GM18502 (cell line): Measurements from ENCODE around the gene GNAL.
"Not testable (repeated sequence)": the region's sequence is repeated elsewhere in the genome, so short reads cannot be mapped to it uniquely, and the experiment has no call there.

ENCODE experiments used
- ATAC-seq: cut with Tn5 transposase; IDR thresholded peaks from one replicate; pipeline ENCODE4 v1.9.1; 2021; ENCODE audit warnings: mild to moderate bottlenecking; ENCODE audit not compliant: unreplicated experiment, poor library complexity

The GNAL gene

DNA sequence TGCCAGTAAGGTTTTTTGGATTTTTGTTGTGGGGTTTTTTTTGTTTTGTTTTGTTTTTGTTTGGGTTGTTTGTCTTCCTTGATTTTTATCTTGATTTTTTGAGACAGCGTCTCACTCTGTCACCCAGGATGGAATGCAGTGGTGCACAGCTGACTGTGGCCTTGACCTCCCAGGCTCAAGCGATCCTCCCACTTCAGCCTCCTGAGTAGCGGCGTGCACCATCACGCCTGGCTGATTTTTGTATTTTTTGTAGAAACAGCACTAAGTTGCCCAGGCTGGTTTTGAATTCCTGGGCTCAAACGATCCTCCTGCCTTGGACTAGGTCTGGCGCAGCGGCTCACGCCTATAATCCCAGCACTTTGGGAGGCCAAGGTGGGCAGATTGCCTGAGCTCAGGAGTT lies 202.7 kb downstream of the GNAL start:
- ATAC-seq: no peak

- ATAC-seq: not testable (repeated sequence)
Measured at GRCh38 chr18:11892438-11892837, 203.4 kb downstream of the GNAL start.

GRCh38 chr18:11897781-11898180 lies 208.7 kb downstream of the GNAL start:
- no peak for ATAC-seq

- no peak for ATAC-seq
Measured at GRCh38 chr18:11899063-11899462, 210.0 kb downstream of the GNAL start.

DNA sequence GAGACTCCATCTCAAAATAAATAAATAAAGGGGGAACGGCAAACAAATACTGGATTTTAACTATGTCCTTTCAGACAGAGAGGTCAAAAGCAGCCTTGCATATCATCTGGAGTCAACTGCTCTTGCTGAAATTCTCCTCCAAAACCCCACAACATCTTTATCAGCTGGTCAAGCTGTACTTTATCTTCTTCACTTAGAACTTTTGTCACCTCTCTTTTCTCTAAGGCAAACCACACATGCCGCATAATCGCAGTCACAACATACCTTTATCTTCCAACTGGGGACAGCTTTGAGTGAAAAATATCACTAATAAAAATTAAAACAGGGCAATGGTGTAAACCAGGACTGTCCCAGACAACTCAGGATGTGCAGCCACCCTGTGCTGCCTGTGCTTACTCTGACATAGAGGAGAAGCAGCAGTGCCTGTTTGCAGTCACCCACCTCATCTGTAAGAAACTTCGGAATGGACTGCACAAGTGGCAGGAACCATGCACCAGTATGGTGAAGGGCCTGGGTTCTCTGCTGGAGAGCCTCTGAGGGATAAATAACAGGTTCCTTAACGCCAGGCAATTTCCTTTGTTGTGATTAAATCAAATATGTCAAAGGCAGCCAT lies 212.9 kb downstream of the GNAL start:
- ATAC-seq: no peak

GRCh38 chr18:11902522-11903292 lies 213.6 kb downstream of the GNAL start:
- ATAC-seq: no peak

- no peak for ATAC-seq
Measured at GRCh38 chr18:11905613-11906012, 216.5 kb downstream of the GNAL start.

- ATAC-seq: no peak
Measured at GRCh38 chr18:11906176-11906575, 217.1 kb downstream of the GNAL start.

DNA sequence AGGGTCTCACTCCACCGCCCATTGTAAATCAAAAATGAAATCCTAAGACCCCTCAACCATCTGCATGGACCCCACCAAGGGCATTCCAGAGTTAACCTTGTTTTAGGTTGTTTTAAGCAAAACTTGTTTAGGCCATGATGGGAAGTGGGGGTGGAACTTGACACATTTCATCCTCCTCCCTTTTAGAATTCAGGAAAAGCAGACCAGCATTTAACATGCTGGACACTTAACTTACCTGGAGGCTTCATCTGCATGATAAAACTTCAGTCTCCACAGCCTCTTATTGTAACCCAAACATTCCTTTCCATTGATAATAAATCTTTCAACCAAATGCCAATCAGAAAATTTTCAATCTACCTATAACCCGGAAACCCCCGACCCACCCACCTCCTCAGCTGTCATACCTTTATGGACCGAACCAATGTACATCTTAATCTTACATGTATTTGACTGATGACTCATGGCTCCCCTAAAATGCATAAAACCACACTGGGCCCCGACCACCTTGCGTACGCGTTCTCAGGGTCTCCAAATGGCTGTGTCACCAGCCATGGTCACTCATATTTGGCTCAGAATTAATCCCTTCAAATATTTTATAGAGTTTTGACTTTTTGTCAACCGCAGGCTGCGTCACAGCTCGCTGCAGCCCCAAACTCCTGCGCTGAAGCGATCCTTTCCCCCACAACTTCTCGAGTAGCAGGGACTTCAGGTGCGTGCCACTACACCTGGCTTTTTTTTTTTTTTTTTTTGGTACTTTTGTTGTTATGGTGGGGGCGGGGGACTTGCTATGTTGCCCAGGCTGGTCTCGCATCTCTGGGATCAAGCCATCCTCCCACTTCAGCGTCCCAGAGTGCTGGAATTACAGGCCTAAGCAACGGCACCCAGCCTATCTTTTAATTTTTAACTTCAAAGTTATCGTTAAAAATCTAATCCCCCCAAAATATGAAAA lies 218.1 kb downstream of the GNAL start:
- no peak for ATAC-seq

DNA sequence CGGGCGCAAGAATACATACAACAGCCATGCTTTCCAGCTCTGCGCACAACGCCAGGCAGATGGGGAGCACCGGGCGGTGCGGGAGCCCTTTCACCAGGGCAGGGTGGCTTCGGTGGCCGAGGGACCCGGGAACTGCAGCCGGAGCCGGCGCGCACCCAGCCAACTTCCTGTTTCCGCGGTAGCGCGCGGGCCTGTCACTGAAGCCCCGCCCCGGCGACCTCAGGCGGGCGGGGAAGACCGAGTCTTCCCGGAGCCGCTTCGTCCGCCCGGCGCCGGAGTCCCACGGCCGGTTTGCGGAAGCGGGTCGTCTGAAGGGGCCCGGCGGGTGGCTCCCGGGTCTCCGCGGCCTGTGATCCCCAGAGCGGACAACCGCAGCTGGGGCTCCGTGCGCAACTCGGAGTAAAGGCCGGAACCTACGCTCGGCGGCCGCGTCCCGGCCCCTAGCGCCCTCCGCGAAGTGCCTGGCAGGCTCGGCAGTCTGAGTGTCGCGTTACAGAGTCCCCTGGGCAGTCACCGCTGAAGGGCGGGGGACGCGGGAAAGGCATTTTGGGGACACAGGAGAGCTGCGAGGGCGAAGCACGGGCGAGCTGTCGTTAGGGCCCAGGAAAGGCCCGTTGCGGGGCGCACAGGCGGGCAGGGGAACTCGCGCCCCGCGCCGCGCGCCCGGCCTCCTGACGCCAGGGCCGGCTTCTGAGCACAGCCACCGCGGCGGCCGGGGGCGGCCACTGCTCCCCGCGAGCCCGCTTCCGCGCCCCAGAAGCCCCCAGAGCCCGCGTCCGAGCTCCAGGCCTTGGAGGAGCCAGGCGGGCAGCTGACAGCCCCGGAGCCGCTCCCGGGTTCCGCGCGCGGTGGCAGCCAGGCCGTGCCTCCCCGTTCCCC lies 219.4 kb downstream of the GNAL start, which contains the start of gene MPPE1:
Gene MPPE1, minus strand, starts transcription at position 136 of the 879 bp plus-strand sequence. CDS start 11,053 bp downstream, outside the sequence.
- peak; percentile 88 for ATAC-seq

DNA sequence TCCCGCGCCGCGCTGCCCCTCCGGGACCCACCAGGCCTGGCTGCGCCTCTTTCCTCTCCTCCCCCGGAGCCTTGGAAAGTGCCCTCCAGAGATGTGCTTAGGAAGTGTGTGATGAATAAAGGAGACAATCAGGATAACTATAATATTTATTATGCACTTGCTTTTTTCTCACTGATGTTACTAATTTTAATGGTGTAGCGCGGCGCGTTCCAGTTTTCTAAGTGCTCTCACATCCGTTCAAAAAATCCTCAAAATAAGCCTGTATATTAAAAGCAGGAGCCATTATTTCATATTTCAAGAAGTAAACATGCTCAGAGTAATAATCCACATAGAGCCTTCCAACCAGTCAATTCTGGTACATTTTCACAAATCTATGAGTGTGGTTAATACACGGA lies 220.0 kb downstream of the GNAL start:
- ATAC-seq: peak; percentile 31

DNA sequence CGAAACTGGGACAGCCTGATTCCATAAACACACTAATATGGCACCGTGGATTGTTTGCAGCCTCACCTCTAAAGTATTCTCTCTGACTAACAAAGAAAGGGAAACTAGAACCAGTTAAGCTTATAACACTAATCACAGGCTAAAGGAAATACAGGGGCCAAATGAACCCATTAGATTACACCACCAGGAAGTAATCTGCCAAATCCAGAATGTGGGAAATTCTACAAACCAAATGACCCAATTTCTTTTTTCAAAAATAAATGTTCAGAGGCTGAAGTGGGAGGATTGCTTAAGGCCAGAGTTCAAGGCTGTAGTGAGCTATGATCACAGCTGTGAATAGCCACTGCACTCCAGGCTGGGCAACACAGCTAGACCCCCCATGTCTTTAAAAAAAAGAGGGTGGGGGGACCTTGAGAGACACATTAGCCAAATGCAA lies 220.5 kb downstream of the GNAL start:
- no peak for ATAC-seq

GRCh38 chr18:11916880-11917279 lies 227.8 kb downstream of the GNAL start:
- not testable (repeated sequence) for ATAC-seq

DNA sequence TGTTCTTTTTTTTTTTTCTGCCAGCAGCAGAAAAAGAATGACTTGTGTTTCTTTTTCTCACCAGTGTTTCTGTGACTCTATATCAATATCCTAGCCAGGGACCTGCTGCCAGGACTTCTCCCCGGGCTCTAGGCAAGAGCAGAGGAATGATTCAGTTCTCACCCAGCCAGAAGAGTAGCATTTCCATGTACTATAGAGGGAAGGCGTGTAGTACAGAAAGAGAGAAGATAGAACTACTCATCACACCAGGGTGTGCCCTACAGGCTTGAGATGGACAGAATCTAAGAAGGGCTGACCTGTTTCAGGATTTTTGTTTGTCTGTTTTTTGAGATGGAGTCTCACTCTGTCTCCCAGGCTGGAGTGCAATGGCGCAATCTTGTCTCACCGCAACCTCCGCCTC lies 230.5 kb downstream of the GNAL start:
- not testable (repeated sequence) for ATAC-seq

- no peak for ATAC-seq
Measured at GRCh38 chr18:11923450-11923849, 234.4 kb downstream of the GNAL start.

- no peak for ATAC-seq
Measured at GRCh38 chr18:11925800-11926481, 236.9 kb downstream of the GNAL start.

GRCh38 chr18:11927497-11927896 lies 238.4 kb downstream of the GNAL start:
- no peak for ATAC-seq

DNA sequence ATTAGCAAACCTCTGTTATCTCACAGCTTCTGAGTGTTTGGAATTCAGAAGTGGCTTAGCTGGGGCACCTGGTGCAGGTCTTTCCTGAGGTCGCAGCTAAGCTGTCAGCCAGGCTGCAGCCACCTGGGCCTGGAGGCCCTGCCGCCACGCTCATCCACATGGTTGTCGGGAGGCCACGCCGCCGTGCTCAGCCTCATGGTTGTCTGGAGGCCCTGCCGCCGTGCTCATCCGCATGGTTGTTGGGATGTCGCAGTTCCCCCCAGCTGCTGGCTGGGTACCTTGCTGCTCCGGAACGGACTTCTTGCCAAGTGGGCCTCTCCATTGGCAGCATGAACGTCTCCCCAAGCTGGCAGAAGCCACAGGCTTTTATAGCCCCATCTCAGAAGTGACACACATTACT lies 243.3 kb downstream of the GNAL start:
- no peak for ATAC-seq
